ENCODE data around the gene VIL1.
A peak's percentile ranks its signal among the peaks of the same experiment; 100 is the strongest.

VIL1 gene

DNA sequence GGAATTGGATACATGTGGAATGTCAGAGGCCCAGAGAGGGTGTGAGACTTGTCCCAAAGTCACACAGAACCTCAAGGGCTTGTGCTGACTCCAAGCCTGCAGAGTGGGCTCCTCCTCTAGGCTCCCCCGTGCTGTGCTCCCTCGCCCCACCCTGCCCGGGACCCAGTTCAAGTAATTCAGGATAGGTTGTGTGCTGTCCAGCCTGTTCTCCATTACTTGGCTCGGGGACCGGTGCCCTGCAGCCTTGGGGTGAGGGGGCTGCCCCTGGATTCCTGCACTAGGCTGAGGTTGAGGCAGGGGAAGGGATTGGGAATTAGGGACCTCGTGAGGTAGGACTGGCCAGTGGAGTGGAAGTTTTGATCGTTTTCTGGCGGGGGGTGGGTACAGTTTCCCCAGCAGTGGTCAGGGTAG is 16.4 kb upstream of the VIL1 start:
- CTCF ChIA-PET: no interaction called here
- no peak for DNase-seq (ENCODE audit: extremely low spot score)
- POLR2A ChIA-PET: no interaction called here

DNA sequence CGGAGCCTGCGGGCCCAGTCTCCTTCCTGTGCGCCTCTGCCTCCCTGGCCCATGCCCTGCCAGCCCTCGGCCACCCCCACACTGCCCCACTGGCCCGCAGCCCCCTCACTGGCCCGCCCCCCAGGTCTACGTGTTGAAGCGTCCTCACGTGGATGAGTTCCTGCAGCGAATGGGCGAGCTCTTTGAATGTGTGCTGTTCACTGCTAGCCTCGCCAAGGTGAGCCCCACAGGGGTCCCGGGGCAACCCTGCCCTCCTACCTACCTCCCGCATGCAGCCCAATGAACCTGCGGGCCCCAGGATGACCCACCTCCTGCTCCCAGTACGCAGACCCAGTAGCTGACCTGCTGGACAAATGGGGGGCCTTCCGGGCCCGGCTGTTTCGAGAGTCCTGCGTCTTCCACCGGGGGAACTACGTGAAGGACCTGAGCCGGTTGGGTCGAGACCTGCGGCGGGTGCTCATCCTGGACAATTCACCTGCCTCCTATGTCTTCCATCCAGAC is 16.0 kb upstream of the VIL1 start:
- no peak for TF ChIP-seq FOXK2 (IDR thresholded peaks at IDR 0.05)
- TF ChIP-seq, protein P1, sequence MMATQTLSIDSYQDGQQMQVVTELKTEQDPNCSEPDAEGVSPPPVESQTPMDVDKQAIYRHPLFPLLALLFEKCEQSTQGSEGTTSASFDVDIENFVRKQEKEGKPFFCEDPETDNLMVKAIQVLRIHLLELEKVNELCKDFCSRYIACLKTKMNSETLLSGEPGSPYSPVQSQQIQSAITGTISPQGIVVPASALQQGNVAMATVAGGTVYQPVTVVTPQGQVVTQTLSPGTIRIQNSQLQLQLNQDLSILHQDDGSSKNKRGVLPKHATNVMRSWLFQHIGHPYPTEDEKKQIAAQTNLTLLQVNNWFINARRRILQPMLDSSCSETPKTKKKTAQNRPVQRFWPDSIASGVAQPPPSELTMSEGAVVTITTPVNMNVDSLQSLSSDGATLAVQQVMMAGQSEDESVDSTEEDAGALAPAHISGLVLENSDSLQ (IDR thresholded peaks at IDR 0.05): no peak
- no peak for TF ChIP-seq L3MBTL2 (conservative IDR thresholded peaks at IDR 0.05)
- TF ChIP-seq CTBP1 (IDR thresholded peaks at IDR 0.05; ENCODE audit: borderline replicate concordance): no peak
- TF ChIP-seq SUZ12 (IDR thresholded peaks at IDR 0.05): no peak
- TF ChIP-seq SP1 (IDR thresholded peaks at IDR 0.05): no peak
- no peak for TF ChIP-seq TARDBP (IDR thresholded peaks at IDR 0.05)
- no peak for TF ChIP-seq ARNT (IDR thresholded peaks at IDR 0.05)
- POLR2A ChIA-PET: no interaction called here
- CTCF ChIA-PET: no interaction called here
- DNase-seq (ENCODE audit: extremely low spot score): no peak

More for the DNA sequence above, 16.4 kb upstream of the VIL1 start:
- no peak for TF ChIP-seq CTBP1 (IDR thresholded peaks at IDR 0.05; ENCODE audit: borderline replicate concordance)
- TF ChIP-seq, protein P1 (IDR thresholded peaks at IDR 0.05): no peak
- no peak for TF ChIP-seq SP1 (IDR thresholded peaks at IDR 0.05)
- TF ChIP-seq TARDBP (IDR thresholded peaks at IDR 0.05): no peak
- no peak for TF ChIP-seq L3MBTL2 (conservative IDR thresholded peaks at IDR 0.05)
- no peak for TF ChIP-seq ZNF384 (IDR thresholded peaks at IDR 0.05)
- TF ChIP-seq FOXM1 (IDR thresholded peaks at IDR 0.05; ENCODE audit: borderline replicate concordance): no peak
- no peak for TF ChIP-seq FOXA1 (IDR thresholded peaks at IDR 0.05)
- TF ChIP-seq ELF4 (IDR thresholded peaks at IDR 0.05): no peak

DNA sequence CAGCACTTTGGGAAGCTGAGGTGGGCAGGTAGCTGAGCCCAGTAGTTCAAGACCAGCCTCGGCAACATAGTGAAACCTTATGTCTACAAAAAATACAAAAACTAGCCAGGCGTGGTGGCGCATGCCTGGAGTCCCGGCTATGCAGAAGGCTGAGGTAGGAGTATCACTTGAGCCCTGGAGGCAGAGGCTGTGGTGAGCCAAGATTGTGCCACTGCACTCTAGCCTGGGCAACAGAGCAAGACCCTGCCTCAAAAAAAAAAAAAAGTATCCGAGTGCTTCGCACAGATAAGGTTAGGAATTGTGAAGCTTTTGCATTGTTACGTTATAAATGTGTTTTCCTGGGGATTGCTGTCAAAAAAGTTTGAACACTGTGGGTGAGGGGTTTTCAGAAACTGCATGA is 15.1 kb upstream of the VIL1 start:
- TF ChIP-seq FOXM1 (IDR thresholded peaks at IDR 0.05; ENCODE audit: borderline replicate concordance): no peak
- no peak for TF ChIP-seq HDGF (IDR thresholded peaks at IDR 0.05; ENCODE audit: borderline replicate concordance)
- no peak for TF ChIP-seq SP1 (IDR thresholded peaks at IDR 0.05)
- TF ChIP-seq ARNT (IDR thresholded peaks at IDR 0.05): no peak
- TF ChIP-seq, protein P1 (IDR thresholded peaks at IDR 0.05): no peak
- no peak for TF ChIP-seq FOXK2 (IDR thresholded peaks at IDR 0.05)
- TF ChIP-seq SUZ12 (IDR thresholded peaks at IDR 0.05): no peak
- TF ChIP-seq LEF1 (IDR thresholded peaks at IDR 0.05; ENCODE audit: borderline replicate concordance): no peak
- no peak for TF ChIP-seq FOXA1 (IDR thresholded peaks at IDR 0.05)
- no peak for TF ChIP-seq L3MBTL2 (conservative IDR thresholded peaks at IDR 0.05)
- TF ChIP-seq BHLHE40 (IDR thresholded peaks at IDR 0.05; ENCODE audit: borderline replicate concordance): no peak
- no peak for TF ChIP-seq NFRKB (IDR thresholded peaks at IDR 0.05)
- TF ChIP-seq ELF4 (IDR thresholded peaks at IDR 0.05): no peak
- DNase-seq (ENCODE audit: extremely low spot score): no peak
- POLR2A ChIA-PET: no interaction called here
- CTCF ChIA-PET: no interaction called here

- CTCF ChIA-PET: interaction anchor here (1.6 kb wide), 1 partner anchor 8 kb away, joined by 5 read pairs; no protein-coding TSS in a partner anchor
- POLR2A ChIA-PET: interaction anchor here (1.8 kb wide), 1 partner anchor 8 kb away, joined by 5 read pairs; no protein-coding TSS in a partner anchor
- DNase-seq (ENCODE audit: extremely low spot score): no peak
- TF ChIP-seq ZNF384 (IDR thresholded peaks at IDR 0.05): no peak
- TF ChIP-seq ELF4 (IDR thresholded peaks at IDR 0.05): no peak
- TF ChIP-seq BHLHE40 (IDR thresholded peaks at IDR 0.05; ENCODE audit: borderline replicate concordance): no peak
- TF ChIP-seq ARNT (IDR thresholded peaks at IDR 0.05): no peak
- TF ChIP-seq CTBP1 (IDR thresholded peaks at IDR 0.05; ENCODE audit: borderline replicate concordance): no peak
- TF ChIP-seq FOXM1 (IDR thresholded peaks at IDR 0.05; ENCODE audit: borderline replicate concordance): no peak
Measured at GRCh38 chr2:218404351-218405085, 14.4 kb upstream of the VIL1 start.

DNA sequence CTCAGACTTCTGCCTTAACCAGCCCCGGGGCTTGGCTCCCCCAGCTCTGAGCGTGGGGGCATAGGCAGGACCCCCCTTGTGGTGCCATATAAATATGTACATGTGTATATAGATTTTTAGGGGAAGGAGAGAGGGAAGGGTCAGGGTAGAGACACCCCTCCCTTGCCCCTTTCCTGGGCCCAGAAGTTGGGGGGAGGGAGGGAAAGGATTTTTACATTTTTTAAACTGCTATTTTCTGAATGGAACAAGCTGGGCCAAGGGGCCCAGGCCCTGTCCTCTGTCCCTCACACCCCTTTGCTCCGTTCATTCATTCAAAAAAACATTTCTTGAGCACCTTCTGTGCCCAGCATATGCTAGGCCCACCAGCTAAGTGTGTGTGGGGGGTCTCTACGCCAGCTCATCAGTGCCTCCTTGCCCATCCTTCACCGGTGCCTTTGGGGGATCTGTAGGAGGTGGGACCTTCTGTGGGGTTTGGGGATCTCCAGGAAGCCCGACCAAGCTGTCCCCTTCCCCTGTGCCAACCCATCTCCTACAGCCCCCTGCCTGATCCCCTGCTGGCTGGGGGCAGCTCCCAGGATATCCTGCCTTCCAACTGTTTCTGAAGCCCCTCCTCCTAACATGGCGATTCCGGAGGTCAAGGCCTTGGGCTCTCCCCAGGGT is 13.7 kb upstream of the VIL1 start:
- ChIA-PET CTCF (interaction anchor here (1.6 kb wide), 1 partner anchor 9 kb away, joined by 5 read pairs; no protein-coding TSS in a partner anchor), POLR2A (interaction anchor here (0.9 to 1.8 kb wide), 2 partner anchors 8 to 135 kb away, joined by 4 to 5 read pairs; partner anchors contain the start of genes AAMP and PNKD)
- no peak for DNase-seq (ENCODE audit: extremely low spot score)
- no peak for TF ChIP-seq FOXM1 (IDR thresholded peaks at IDR 0.05; ENCODE audit: borderline replicate concordance)
- no peak for TF ChIP-seq CTBP1 (IDR thresholded peaks at IDR 0.05; ENCODE audit: borderline replicate concordance)
- TF ChIP-seq ARNT (IDR thresholded peaks at IDR 0.05): no peak
- no peak for TF ChIP-seq HDGF (IDR thresholded peaks at IDR 0.05; ENCODE audit: borderline replicate concordance)
- no peak for TF ChIP-seq SP1 (IDR thresholded peaks at IDR 0.05)
- TF ChIP-seq LEF1 (IDR thresholded peaks at IDR 0.05; ENCODE audit: borderline replicate concordance): no peak
- no peak for TF ChIP-seq ZNF384 (IDR thresholded peaks at IDR 0.05)
- no peak for TF ChIP-seq FOXK2 (IDR thresholded peaks at IDR 0.05)

- TF ChIP-seq ZNF384 (IDR thresholded peaks at IDR 0.05) (no peak), L3MBTL2 (conservative IDR thresholded peaks at IDR 0.05) (peak; percentile 33; the same call in 1 of the 2 replicates)
- CTCF ChIA-PET: interaction anchor here (1.6 kb wide), 1 partner anchor 10 kb away, joined by 5 read pairs; no protein-coding TSS in a partner anchor
- POLR2A ChIA-PET: interaction anchor here (0.9 to 1.8 kb wide), 2 partner anchors 9 to 136 kb away, joined by 4 to 5 read pairs; partner anchors contain the start of genes AAMP and PNKD
Measured at GRCh38 chr2:218405746-218406208, 13.1 kb upstream of the VIL1 start.

More at GRCh38 chr2:218405746-218406208, 13.1 kb upstream of the VIL1 start:
- no peak for DNase-seq (ENCODE audit: extremely low spot score)

Data from HEK293T (cell line).